Subcutaneous abdominal adipose tissue (tissue), 5 donors: Measurements from ENCODE around the gene NTM.

ENCODE experiments used
- H3K27ac ChIP-seq: one replicate; pipeline ENCODE4 v1.7.0; 2013; ENCODE audit warnings: low read depth, mild to moderate bottlenecking, inconsistent platforms, low read length, moderate library complexity
- H3K27me3 ChIP-seq, 5 donors: one replicate each; pipeline ENCODE4 v1.7.0; 2013; ENCODE audit warnings: low read length in 5 of 5, inconsistent platforms in 1 of 5; ENCODE audit not compliant: control insufficient read depth in 5 of 5, insufficient read depth in 4 of 5
- H3K36me3 ChIP-seq, 5 donors: one replicate each; pipeline ENCODE4 v1.7.0; 2013; ENCODE audit warnings: low read length in 5 of 5; ENCODE audit not compliant: control insufficient read depth in 5 of 5, insufficient read depth in 5 of 5
- H3K4me1 ChIP-seq, 5 donors: one replicate each; pipeline ENCODE4 v1.7.0; 2013; ENCODE audit warnings: low read length in 5 of 5, mild to moderate bottlenecking in 3 of 5, moderate library complexity in 1 of 5; ENCODE audit not compliant: control insufficient read depth in 5 of 5, insufficient read depth in 5 of 5
- H3K4me3 ChIP-seq, 5 donors: one replicate each; pipeline ENCODE4 v1.7.0; 2013; ENCODE audit warnings: low read length in 5 of 5, low read depth in 1 of 5
- H3K9ac ChIP-seq, 5 donors: one replicate each; pipeline ENCODE4 v1.7.0; 2013; ENCODE audit warnings: low read length in 5 of 5, mild to moderate bottlenecking in 4 of 5, moderate library complexity in 3 of 5
- H3K9me3 ChIP-seq, 5 donors: one replicate each; pipeline ENCODE4 v1.7.0; 2013; ENCODE audit warnings: low read length in 5 of 5; ENCODE audit not compliant: control insufficient read depth in 5 of 5
- donor health status: healthy.
- donor health status: healthy.
- donor health status: healthy.
- donor health status: healthy.
- donor health status: healthy.

The NTM gene

GRCh38 chr11:131683666-131684065 is 313.3 kb downstream of the NTM start:
- no peak overlapping the region for H3K27ac ChIP-seq

GRCh38 chr11:131684111-131685060 is 314.0 kb downstream of the NTM start:
- Histone ChIP-seq H3K9ac (no peak overlapping the region), H3K4me3 (no peak overlapping the region), H3K27me3 (peaks cover 0 to 17% (median 0%) of the 10 kb centered on the region in 5 donors)

More at GRCh38 chr11:131683666-131684065, 313.3 kb downstream of the NTM start:
- H3K27me3 ChIP-seq = peaks cover 0 to 17% (median 0%) of the 10 kb centered on the region in 5 donors
- no peak overlapping the region for H3K9ac ChIP-seq
- peaks cover 0 to 11% (median 9%) of the 10 kb centered on the region in 5 donors for H3K4me1 ChIP-seq
- H3K4me3 ChIP-seq = no peak overlapping the region
- H3K36me3 ChIP-seq = peaks cover 0 to 2% (median 0%) of the 10 kb centered on the region in 5 donors
- H3K9me3 ChIP-seq = no peaks in the 10 kb centered on the region

GRCh38 chr11:131685206-131685605 is 314.8 kb downstream of the NTM start:
- Histone ChIP-seq H3K9ac (no peak overlapping the region), H3K4me1 (peaks cover 0 to 11% (median 9%) of the 10 kb centered on the region in 5 donors), H3K9me3 (no peaks in the 10 kb centered on the region), H3K27me3 (peaks cover 0 to 17% (median 0%) of the 10 kb centered on the region in 5 donors), H3K27ac (no peak overlapping the region), H3K4me3 (no peak overlapping the region), H3K36me3 (peaks cover 0 to 2% (median 0%) of the 10 kb centered on the region in 5 donors)

More at GRCh38 chr11:131684111-131685060, 314.0 kb downstream of the NTM start:
- Histone ChIP-seq H3K36me3 (peaks cover 0 to 2% (median 0%) of the 10 kb centered on the region in 5 donors), H3K9me3 (no peaks in the 10 kb centered on the region), H3K4me1 (peaks cover 0 to 11% (median 9%) of the 10 kb centered on the region in 5 donors), H3K27ac (no peak overlapping the region)

- Histone ChIP-seq H3K9me3 (no peaks in the 10 kb centered on the region), H3K27ac (no peak overlapping the region), H3K9ac (no peak overlapping the region), H3K4me3 (no peak overlapping the region), H3K4me1 (peaks cover 0 to 11% (median 9%) of the 10 kb centered on the region in 5 donors), H3K36me3 (peaks cover 0 to 2% (median 0%) of the 10 kb centered on the region in 5 donors), H3K27me3 (peaks cover 0 to 17% (median 0%) of the 10 kb centered on the region in 5 donors)
Observed at GRCh38 chr11:131685906-131686305, 315.5 kb downstream of the NTM start.

- Histone ChIP-seq H3K36me3 (peaks cover 0 to 2% (median 0%) of the 10 kb centered on the region in 5 donors), H3K4me3 (no peak overlapping the region), H3K27me3 (peaks cover 0 to 14% (median 0%) of the 10 kb centered on the region in 5 donors), H3K9ac (no peak overlapping the region), H3K4me1 (peaks cover 0 to 11% (median 9%) of the 10 kb centered on the region in 5 donors), H3K27ac (no peak overlapping the region), H3K9me3 (no peaks in the 10 kb centered on the region)
Observed at GRCh38 chr11:131686836-131687235, 316.4 kb downstream of the NTM start.

- H3K27ac ChIP-seq = no peak overlapping the region
- peaks cover 0 to 8% (median 0%) of the 10 kb centered on the region in 5 donors for H3K27me3 ChIP-seq
- no peaks in the 10 kb centered on the region for H3K9me3 ChIP-seq
- no peak overlapping the region for H3K4me3 ChIP-seq
- H3K4me1 ChIP-seq = peaks cover 0 to 11% (median 9%) of the 10 kb centered on the region in 5 donors
- H3K36me3 ChIP-seq = no peaks in the 10 kb centered on the region
- no peak overlapping the region for H3K9ac ChIP-seq
Observed at GRCh38 chr11:131687291-131688047, 317.1 kb downstream of the NTM start.

GRCh38 chr11:131688048-131688693 is 317.8 kb downstream of the NTM start:
- Histone ChIP-seq H3K4me3 (peak overlapping the region in 4 of 5 donors; percentile 31 to 49 (median 42)), H3K36me3 (no peaks in the 10 kb centered on the region), H3K27me3 (peaks cover 0 to 7% (median 0%) of the 10 kb centered on the region in 5 donors), H3K9me3 (no peaks in the 10 kb centered on the region), H3K4me1 (peaks cover 0 to 11% (median 9%) of the 10 kb centered on the region in 5 donors), H3K9ac (no peak overlapping the region), H3K27ac (no peak overlapping the region)

- H3K4me3 ChIP-seq = no peak overlapping the region
Observed at GRCh38 chr11:131689049-131689925, 318.9 kb downstream of the NTM start.

GRCh38 chr11:131690362-131690761 is 319.9 kb downstream of the NTM start:
- no peaks in the 10 kb centered on the region for H3K9me3 ChIP-seq
- H3K4me1 ChIP-seq = peaks cover 0 to 29% (median 23%) of the 10 kb centered on the region in 5 donors
- H3K9ac ChIP-seq = no peak overlapping the region
- no peak overlapping the region for H3K27ac ChIP-seq
- H3K36me3 ChIP-seq = no peaks in the 10 kb centered on the region
- H3K27me3 ChIP-seq = peaks cover 0 to 7% (median 0%) of the 10 kb centered on the region in 5 donors
- H3K4me3 ChIP-seq = no peak overlapping the region

More at GRCh38 chr11:131689049-131689925, 318.9 kb downstream of the NTM start:
- H3K27ac ChIP-seq = no peak overlapping the region
- no peak overlapping the region for H3K9ac ChIP-seq
- peaks cover 0 to 7% (median 0%) of the 10 kb centered on the region in 5 donors for H3K27me3 ChIP-seq
- H3K36me3 ChIP-seq = no peaks in the 10 kb centered on the region
- H3K4me1 ChIP-seq = peaks cover 0 to 20% (median 18%) of the 10 kb centered on the region in 5 donors
- no peaks in the 10 kb centered on the region for H3K9me3 ChIP-seq
